Osteoblast (primary cell): Measurements from ENCODE around the gene PLCL1. TPM values are rescaled to one million over a fixed set of nuclear protein-coding genes. Genes with fewer than 3 reads are reported as not detected.

Experiments used
- DNase-seq: peaks from one replicate; pipeline ENCODE4 v3.0.0; 2011; ENCODE audit warnings: low spot score, mixed read lengths; ENCODE audit not compliant: insufficient read length; ENCODE audit errors: missing footprints
- H2AFZ ChIP-seq: 2 replicates; pipeline ENCODE4 v1.6.0; 2011; ENCODE audit warnings: mild to moderate bottlenecking, low read length
- H3K27ac ChIP-seq: 2 replicates; pipeline ENCODE4 v1.5.1; 2011; ENCODE audit warnings: mild to moderate bottlenecking, low read depth, low read length, moderate library complexity
- H3K27me3 ChIP-seq: 2 replicates; pipeline ENCODE4 v1.6.0; 2012; ENCODE audit warnings: mild to moderate bottlenecking, control low read depth, inconsistent platforms, low read length, moderate library complexity; ENCODE audit not compliant: insufficient read depth
- H3K36me3 ChIP-seq: 2 replicates; pipeline ENCODE4 v1.5.1; 2011; ENCODE audit warnings: mild to moderate bottlenecking, low read length, control low read depth, moderate library complexity; ENCODE audit not compliant: insufficient read depth
- H3K4me1 ChIP-seq: 2 replicates; pipeline ENCODE4 v1.5.1; 2011; ENCODE audit warnings: mild to moderate bottlenecking, low read length, control low read depth, moderate library complexity; ENCODE audit not compliant: insufficient read depth
- H3K4me2 ChIP-seq: 2 replicates; pipeline ENCODE4 v1.6.0; 2011; ENCODE audit warnings: mild to moderate bottlenecking, low read length; ENCODE audit not compliant: insufficient read depth
- H3K4me3 ChIP-seq: fragments of 200-600 bp; sonication (generic); 3 replicates; pipeline ENCODE4 v1.5.1; 2012; ENCODE audit warnings: mild to moderate bottlenecking, low read length, inconsistent platforms; ENCODE audit not compliant: insufficient read depth
- H3K79me2 ChIP-seq: 2 replicates; pipeline ENCODE4 v1.6.0; 2012; ENCODE audit warnings: mild to moderate bottlenecking, low read length, control low read depth, inconsistent platforms; ENCODE audit not compliant: insufficient read depth
- H3K9me3 ChIP-seq: 2 replicates; pipeline ENCODE4 v1.5.1; 2011; ENCODE audit warnings: low read depth, low read length, control low read depth
- H4K20me1 ChIP-seq: 2 replicates; pipeline ENCODE4 v1.6.0; 2012; ENCODE audit warnings: mild to moderate bottlenecking, low read length, control low read depth; ENCODE audit not compliant: insufficient read depth
- CTCF ChIP-seq: IDR thresholded peaks from 2 replicates; pipeline ENCODE4 v1.5.1; 2011; ENCODE audit warnings: mild to moderate bottlenecking, low read depth, low read length, moderate library complexity; ENCODE audit errors: extremely low read depth
- total RNA-seq: library from RNA; depleted of rRNA; stranded (reverse); fragments of >200 nt; gene quantifications from 2 replicates; pipeline ENCODE4 v1.2.3, GENCODE V29; 2012

Gene PLCL1
- total RNA-seq, 1 donor, result 4.0 TPM

- Histone ChIP-seq H3K4me1 (peaks cover 11% of the 10 kb centered on the region), H3K4me2 (peak overlapping the region; percentile 52), H3K36me3 (no peaks in the 10 kb centered on the region), H3K27ac (peak overlapping the region; percentile 65), H2AFZ (no peak overlapping the region), H3K9me3 (no peaks in the 10 kb centered on the region), H3K79me2 (no peaks in the 10 kb centered on the region), H3K27me3 (no peaks in the 10 kb centered on the region), H4K20me1 (no peaks in the 10 kb centered on the region), H3K4me3 (no peak overlapping the region)
- no peak for TF ChIP-seq CTCF
- DNase-seq, result peak; percentile 80
These were observed 104.8 kb downstream of the PLCL1 start for GRCh38 chr2:197908990-197909776.

- H3K36me3 ChIP-seq, result no peaks in the 10 kb centered on the region
- no peak overlapping the region for H3K27ac ChIP-seq
- no peak overlapping the region for H2AFZ ChIP-seq
- H3K4me3 ChIP-seq, result no peak overlapping the region
- no peak for DNase-seq
- H3K4me2 ChIP-seq, result no peak overlapping the region
- H3K27me3 ChIP-seq, result no peaks in the 10 kb centered on the region
- no peak for TF ChIP-seq CTCF
- H3K4me1 ChIP-seq, result peaks cover 20% of the 10 kb centered on the region
- no peaks in the 10 kb centered on the region for H3K9me3 ChIP-seq
- no peaks in the 10 kb centered on the region for H3K79me2 ChIP-seq
- no peaks in the 10 kb centered on the region for H4K20me1 ChIP-seq
These were observed 107.3 kb downstream of the PLCL1 start for GRCh38 chr2:197911667-197912066.

GRCh38 chr2:197913084-197913483 is 108.7 kb downstream of the PLCL1 start:
- no peaks in the 10 kb centered on the region for H3K36me3 ChIP-seq
- H3K4me1 ChIP-seq, result peaks cover 20% of the 10 kb centered on the region
- H3K79me2 ChIP-seq, result no peaks in the 10 kb centered on the region
- no peaks in the 10 kb centered on the region for H4K20me1 ChIP-seq
- no peaks in the 10 kb centered on the region for H3K9me3 ChIP-seq
- H2AFZ ChIP-seq, result no peak overlapping the region
- H3K27me3 ChIP-seq, result no peaks in the 10 kb centered on the region
- no peak for DNase-seq
- no peak overlapping the region for H3K27ac ChIP-seq
- no peak for TF ChIP-seq CTCF
- H3K4me3 ChIP-seq, result no peak overlapping the region
- H3K4me2 ChIP-seq, result no peak overlapping the region

GRCh38 chr2:197914778-197915177 is 110.4 kb downstream of the PLCL1 start:
- Histone ChIP-seq H3K27me3 (no peaks in the 10 kb centered on the region), H2AFZ (no peak overlapping the region), H3K4me2 (no peak overlapping the region), H3K27ac (no peak overlapping the region), H3K4me1 (peaks cover 10% of the 10 kb centered on the region), H3K9me3 (no peaks in the 10 kb centered on the region), H3K79me2 (no peaks in the 10 kb centered on the region), H3K4me3 (no peak overlapping the region), H4K20me1 (no peaks in the 10 kb centered on the region), H3K36me3 (no peaks in the 10 kb centered on the region)
- TF ChIP-seq CTCF, result no peak
- no peak for DNase-seq
